Body of pancreas (tissue), 4 donors: Measurements from ENCODE around the gene OR1A2. TPM values are rescaled to one million over a fixed set of nuclear protein-coding genes. Genes with fewer than 3 reads are reported as not detected.
A peak's percentile ranks its signal among the peaks of the same experiment; 100 is the strongest.
"Not testable (repeated sequence)": the region's sequence is repeated elsewhere in the genome, so short reads cannot be mapped to it uniquely, and the experiment has no call there.

Experiments used
- ATAC-seq: fragments of 150-250 bp; one replicate; pipeline ENCODE4 v1.9.1; 2016
- DNase-seq, 4 donors: peaks; one replicate each; pipeline ENCODE4 v3.0.0-alpha.2; 2019
- H3K27ac ChIP-seq, 4 donors: fragments of 200-600 bp; sonication (generic); 1 replicate in 3 of 4; 2 replicates in 1 of 4; pipeline versions ENCODE4 v1.5.1 to v1.6.1; 2016 to 2019; ENCODE audit warnings: mild to moderate bottlenecking in 1 of 4, mixed read lengths in 1 of 4, moderate library complexity in 1 of 4
- H3K27me3 ChIP-seq, 2 donors: fragments of 200-600 bp; sonication (generic); one replicate each; pipeline ENCODE4 v1.6.0; 2016; ENCODE audit warnings: mild to moderate bottlenecking in 1 of 2
- H3K36me3 ChIP-seq, 2 donors: fragments of 200-600 bp; sonication (generic); replicated peaks in 1 of 2; 2 replicates each; pipeline ENCODE4 v1.5.1; 2016; ENCODE audit warnings: low read depth in 2 of 2; ENCODE audit not compliant: insufficient read depth in 1 of 2
- H3K4me1 ChIP-seq: fragments of 200-600 bp; sonication (generic); one replicate; pipeline ENCODE4 v1.6.0; 2016
- H3K4me3 ChIP-seq, 2 donors: fragments of 200-600 bp; sonication (generic); 1 replicate in 1 of 2; 2 replicates in 1 of 2; pipeline ENCODE4 v1.5.1; 2016 to 2019
- H3K9me3 ChIP-seq, 3 donors: fragments of 200-600 bp; sonication (generic); 1 replicate in 2 of 3; 2 replicates in 1 of 3; pipeline ENCODE4 v1.5.1; 2016
- POLR2A ChIP-seq, 3 donors: fragments of 450-650 bp; IDR thresholded peaks; one replicate each; pipeline ENCODE4 v1.6.1; 2016; ENCODE audit warnings: antibody characterized with exemption in 3 of 3, mild to moderate bottlenecking in 2 of 3
- WGBS, 2 donors: methylation state at CpG; one replicate each; pipeline ENCODE4 v1.1.5; 2017; 5-methylcytosine and 5-hydroxymethylcytosine counted together
- intact Hi-C: fragments of 100-400 bp; cut with DNase I; formaldehyde crosslinking; loops from one replicate; pipeline ENCODE4 v1.15.1; 2023
- total RNA-seq, 2 donors: library from RNA; depleted of rRNA; stranded (reverse); fragments of >200 nt; gene quantifications; one replicate each; pipeline ENCODE4 v1.1.0, GENCODE V29; 2016
- TF ChIP-seq, protein P1 (sequence below), 7 experiments: fragments of 450-650 bp in 4 of 7; fragments of 200-600 bp in 3 of 7; sonication (generic) in 3 of 7; IDR thresholded peaks; one replicate each; pipeline ENCODE4 v1.5.1; 2016 to 2019; ENCODE audit warnings: antibody characterized with exemption in 7 of 7

Gene OR1A2
- total RNA-seq, 2 donors from 2014 or later: not detected

DNA sequence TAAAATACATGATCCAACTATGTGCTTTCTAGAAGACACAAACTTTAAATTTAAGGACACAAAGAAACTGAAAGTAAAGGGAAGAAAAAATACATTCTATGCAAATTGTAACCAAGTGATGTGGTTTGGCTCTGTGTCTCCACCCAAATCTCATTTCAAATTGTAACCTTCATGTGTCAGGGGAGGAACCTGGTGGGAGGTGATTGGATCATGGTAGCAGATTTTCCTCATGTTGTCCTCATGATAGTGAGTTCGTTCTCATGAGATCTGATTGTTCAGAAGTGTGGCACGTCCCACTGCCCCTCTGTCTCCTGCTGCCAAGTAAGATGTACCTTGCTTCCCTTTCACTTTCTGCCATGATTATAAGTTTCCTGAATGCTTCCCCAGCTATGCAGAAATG is 25.2 kb downstream of the OR1A2 start:
- WGBS, 2 donors: 31 to 52% methylated on average over 2 of the region's 2 CpGs
- no peak for TF ChIP-seq POLR2A (IDR thresholded peaks at IDR 0.05)
- TF ChIP-seq, protein P1, sequence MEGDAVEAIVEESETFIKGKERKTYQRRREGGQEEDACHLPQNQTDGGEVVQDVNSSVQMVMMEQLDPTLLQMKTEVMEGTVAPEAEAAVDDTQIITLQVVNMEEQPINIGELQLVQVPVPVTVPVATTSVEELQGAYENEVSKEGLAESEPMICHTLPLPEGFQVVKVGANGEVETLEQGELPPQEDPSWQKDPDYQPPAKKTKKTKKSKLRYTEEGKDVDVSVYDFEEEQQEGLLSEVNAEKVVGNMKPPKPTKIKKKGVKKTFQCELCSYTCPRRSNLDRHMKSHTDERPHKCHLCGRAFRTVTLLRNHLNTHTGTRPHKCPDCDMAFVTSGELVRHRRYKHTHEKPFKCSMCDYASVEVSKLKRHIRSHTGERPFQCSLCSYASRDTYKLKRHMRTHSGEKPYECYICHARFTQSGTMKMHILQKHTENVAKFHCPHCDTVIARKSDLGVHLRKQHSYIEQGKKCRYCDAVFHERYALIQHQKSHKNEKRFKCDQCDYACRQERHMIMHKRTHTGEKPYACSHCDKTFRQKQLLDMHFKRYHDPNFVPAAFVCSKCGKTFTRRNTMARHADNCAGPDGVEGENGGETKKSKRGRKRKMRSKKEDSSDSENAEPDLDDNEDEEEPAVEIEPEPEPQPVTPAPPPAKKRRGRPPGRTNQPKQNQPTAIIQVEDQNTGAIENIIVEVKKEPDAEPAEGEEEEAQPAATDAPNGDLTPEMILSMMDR (IDR thresholded peaks at IDR 0.05): no peak
- Histone ChIP-seq H3K9me3 (no peaks in the 10 kb centered on the region), H3K27ac (no peak overlapping the region), H3K27me3 (no peaks in the 10 kb centered on the region), H3K4me3 (no peak overlapping the region), H3K36me3 (no peaks in the 10 kb centered on the region), H3K4me1 (no peaks in the 10 kb centered on the region)
- intact Hi-C loops: no loop called here
- DNase-seq (no peak), ATAC-seq (no peak)

DNA sequence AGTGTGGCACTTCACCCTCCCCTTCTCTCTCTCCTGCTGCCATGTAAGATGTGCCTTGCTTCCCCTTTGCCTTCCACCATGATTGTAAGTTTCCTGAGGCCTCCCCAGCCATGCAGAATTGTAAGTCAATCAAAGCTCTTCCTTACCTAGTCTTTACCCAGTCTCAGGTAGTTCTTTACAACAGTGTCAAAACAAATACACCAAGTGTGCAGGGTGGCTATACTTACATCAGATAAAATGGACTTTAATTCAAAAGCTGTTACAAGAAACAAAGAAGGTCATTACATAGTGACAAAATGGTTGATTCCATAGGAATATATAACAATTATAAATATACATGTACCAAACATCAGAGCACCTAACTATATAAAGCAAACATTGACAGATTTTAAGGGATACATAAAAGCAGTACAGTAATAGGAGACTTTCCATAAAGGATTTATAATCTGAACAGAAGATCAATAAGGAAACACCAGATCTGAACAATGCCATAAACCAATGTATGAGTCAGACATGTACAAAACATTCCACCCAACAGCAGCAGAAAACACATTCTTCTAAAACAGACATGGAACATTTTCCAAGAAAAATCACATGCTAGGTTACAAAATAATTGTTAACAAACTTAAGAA is 27.5 kb downstream of the OR1A2 start:
- H3K9me3 ChIP-seq, ATAC-seq, H3K4me3 ChIP-seq, H3K27me3 ChIP-seq, intact Hi-C loops, H3K36me3 ChIP-seq, DNase-seq, H3K4me1 ChIP-seq, H3K27ac ChIP-seq: not testable (repeated sequence)

DNA sequence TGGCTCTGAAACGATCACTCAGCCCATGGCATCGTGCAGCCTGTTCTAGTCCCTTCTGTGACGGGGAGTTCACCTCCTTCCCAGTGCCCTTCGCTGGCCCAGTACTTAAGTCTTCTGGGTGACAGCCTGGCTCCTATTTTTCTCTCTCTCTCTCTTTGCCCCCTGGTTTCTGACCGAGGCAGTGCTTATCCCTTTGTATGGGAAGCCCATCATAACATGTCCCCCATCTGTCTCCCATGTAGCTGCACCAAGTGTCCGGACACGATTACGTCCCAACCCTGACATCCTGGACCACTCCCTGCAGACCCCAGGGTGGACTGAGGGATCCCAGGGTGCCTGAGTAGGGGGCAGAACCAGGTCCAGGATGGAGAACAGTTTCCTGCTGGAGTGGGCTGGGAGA is 35.0 kb downstream of the OR1A2 start:
- WGBS, 2 donors: 74 to 78% methylated on average over 7 to 8 of the region's 8 CpGs
- H3K27ac ChIP-seq, intact Hi-C loops, H3K4me3 ChIP-seq, ATAC-seq, H3K4me1 ChIP-seq, H3K27me3 ChIP-seq, H3K36me3 ChIP-seq, DNase-seq, H3K9me3 ChIP-seq: not testable (repeated sequence)

DNA sequence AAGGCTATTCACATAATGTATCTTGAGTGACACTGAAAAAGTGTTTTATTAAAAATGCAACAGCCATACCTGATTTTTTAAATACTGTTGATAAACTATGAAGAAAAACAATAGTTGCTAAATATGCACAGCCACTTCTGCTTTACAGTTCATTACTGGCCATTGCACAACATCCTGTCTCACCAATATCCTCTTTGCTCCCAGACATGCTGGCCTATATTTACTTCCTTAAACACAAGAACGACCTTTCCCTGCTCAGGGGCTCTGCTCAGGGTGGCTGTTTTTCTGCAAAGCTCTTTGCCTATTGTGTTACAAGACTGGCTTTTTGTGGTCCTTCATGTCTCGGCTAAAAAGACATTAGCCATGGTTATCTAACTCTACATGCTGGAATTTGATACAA is 41.4 kb downstream of the OR1A2 start:
- H3K27me3 ChIP-seq, ATAC-seq: not testable (repeated sequence)

DNA sequence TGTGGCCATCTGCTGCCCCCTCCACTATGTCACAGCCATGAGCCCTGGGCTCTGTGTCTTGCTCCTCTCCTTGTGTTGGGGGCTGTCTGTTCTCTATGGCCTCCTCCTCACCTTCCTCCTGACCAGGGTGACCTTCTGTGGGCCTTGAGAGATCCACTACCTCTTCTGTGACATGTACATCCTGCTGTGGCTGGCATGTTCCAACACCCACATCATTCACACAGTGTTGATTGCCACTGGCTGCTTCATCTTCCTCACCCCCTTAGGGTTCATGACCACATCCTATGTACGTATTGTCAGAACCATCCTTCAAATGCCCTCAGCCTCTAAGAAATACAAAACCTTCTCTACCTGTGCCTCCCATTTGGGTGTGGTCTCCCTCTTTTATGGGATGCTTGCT is 43.7 kb downstream of the OR1A2 start:
- 71 to 80% methylated on average over 1 of the region's 1 CpG for WGBS, 2 donors
- H3K27ac ChIP-seq, H3K36me3 ChIP-seq, H3K9me3 ChIP-seq, intact Hi-C loops, DNase-seq, ATAC-seq, H3K27me3 ChIP-seq, H3K4me1 ChIP-seq, H3K4me3 ChIP-seq: not testable (repeated sequence)

More for the DNA sequence above, 41.4 kb downstream of the OR1A2 start:
- H3K4me1 ChIP-seq, H3K27ac ChIP-seq, H3K9me3 ChIP-seq, intact Hi-C loops, H3K4me3 ChIP-seq, H3K36me3 ChIP-seq: not testable (repeated sequence)
- DNase-seq: peak in 1 of 4 donors; percentile 22
- WGBS, 2 donors: 56% methylated on average over 1 of the region's 2 CpGs; no CpG with 5 or more reads in 1 of the 2 donors

DNA sequence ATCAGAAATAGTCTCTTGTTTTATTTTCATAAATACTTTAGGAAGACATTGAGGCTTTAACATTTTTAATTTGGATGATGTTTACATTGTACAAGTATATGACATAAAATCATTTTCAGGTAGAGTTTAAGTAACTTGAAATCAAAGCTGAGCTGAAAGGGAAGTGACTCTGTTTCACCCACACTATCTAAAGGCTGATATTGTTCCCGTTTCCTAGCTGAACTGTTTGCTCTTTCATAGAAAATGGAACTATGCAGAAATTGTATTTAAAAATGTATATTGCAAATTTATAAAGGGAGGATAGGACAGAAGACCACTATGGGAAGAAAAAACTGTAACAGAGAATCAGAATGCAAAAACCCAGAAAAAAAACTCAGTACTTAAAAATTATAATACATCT is 47.5 kb downstream of the OR1A2 start:
- H3K27ac ChIP-seq, DNase-seq, H3K36me3 ChIP-seq, H3K27me3 ChIP-seq, H3K4me1 ChIP-seq, ATAC-seq, intact Hi-C loops, H3K4me3 ChIP-seq, H3K9me3 ChIP-seq: not testable (repeated sequence)
- WGBS, 2 donors: 3 to 19% methylated on average over 1 of the region's 1 CpG

Other genes with a start within 250 kb of the OR1A2 start
- gene OR1D5, start 133.9 kb upstream of the OR1A2 start, total RNA-seq: not detected
- gene OR1D2, start 93.1 kb upstream of the OR1A2 start, total RNA-seq: not detected
- gene OR1G1, start 70.0 kb upstream of the OR1A2 start, total RNA-seq: not detected
- not detected for gene OR1A1, start 10.1 kb downstream of the OR1A2 start, total RNA-seq
- not detected for gene OR3A1, start 100.8 kb downstream of the OR1A2 start, total RNA-seq
- not detected for gene OR3A2, start 188.8 kb downstream of the OR1A2 start, total RNA-seq
- gene OR1E1, start 200.9 kb downstream of the OR1A2 start, total RNA-seq: not detected
- not detected for gene OR3A3, start 213.9 kb downstream of the OR1A2 start, total RNA-seq
- not detected for gene OR1E2, start 236.3 kb downstream of the OR1A2 start, total RNA-seq